NCI-H2171 treated with DMSO at 0.1 percent for 48 hours (cell line): ENCODE measurements around the gene PLCXD3.
"Not testable (repeated sequence)": the region's sequence is repeated elsewhere in the genome, so short reads cannot be mapped to it uniquely, and the experiment has no call there.

Source experiments
- DNase-seq: peaks from one replicate; lab custom pipeline; 2025; lab: John Stamatoyannopoulos, UW

The PLCXD3 gene

GRCh38 chr5:41485533-41485932 is 24.9 kb downstream of the PLCXD3 start:
- no peak for DNase-seq

- DNase-seq, result no peak
These were observed 27.7 kb downstream of the PLCXD3 start for GRCh38 chr5:41482715-41483114.

- no peak for DNase-seq
These were observed 28.2 kb downstream of the PLCXD3 start for GRCh38 chr5:41482173-41482572.

- not testable (repeated sequence) for DNase-seq
These were observed 38.7 kb downstream of the PLCXD3 start for GRCh38 chr5:41471571-41472208.

GRCh38 chr5:41465493-41466171 is 44.8 kb downstream of the PLCXD3 start:
- no peak for DNase-seq

GRCh38 chr5:41459557-41459956 is 50.8 kb downstream of the PLCXD3 start:
- no peak for DNase-seq

- no peak for DNase-seq
These were observed 53.3 kb downstream of the PLCXD3 start for GRCh38 chr5:41457094-41457493.

GRCh38 chr5:41452506-41452905 is 57.9 kb downstream of the PLCXD3 start:
- no peak for DNase-seq

GRCh38 chr5:41447650-41448510 is 62.5 kb downstream of the PLCXD3 start:
- DNase-seq, result no peak

- DNase-seq, result no peak
These were observed 64.4 kb downstream of the PLCXD3 start for GRCh38 chr5:41445937-41446563.

GRCh38 chr5:41435276-41435675 is 75.1 kb downstream of the PLCXD3 start:
- no peak for DNase-seq

GRCh38 chr5:41433552-41434181 is 76.7 kb downstream of the PLCXD3 start:
- no peak for DNase-seq

GRCh38 chr5:41432481-41433253 is 77.7 kb downstream of the PLCXD3 start:
- no peak for DNase-seq

GRCh38 chr5:41427505-41427904 is 82.9 kb downstream of the PLCXD3 start:
- no peak for DNase-seq

GRCh38 chr5:41425736-41426135 is 84.7 kb downstream of the PLCXD3 start:
- no peak for DNase-seq

GRCh38 chr5:41420492-41421067 is 89.8 kb downstream of the PLCXD3 start:
- no peak for DNase-seq

GRCh38 chr5:41418220-41419031 is 92.0 kb downstream of the PLCXD3 start:
- DNase-seq, result no peak

GRCh38 chr5:41416336-41416735 is 94.1 kb downstream of the PLCXD3 start:
- DNase-seq, result no peak

GRCh38 chr5:41415242-41415641 is 95.2 kb downstream of the PLCXD3 start:
- DNase-seq, result no peak

- DNase-seq, result no peak
These were observed 95.8 kb downstream of the PLCXD3 start for GRCh38 chr5:41414598-41414997.
